ENCODE data around the gene PPP1R13L.

DNA sequence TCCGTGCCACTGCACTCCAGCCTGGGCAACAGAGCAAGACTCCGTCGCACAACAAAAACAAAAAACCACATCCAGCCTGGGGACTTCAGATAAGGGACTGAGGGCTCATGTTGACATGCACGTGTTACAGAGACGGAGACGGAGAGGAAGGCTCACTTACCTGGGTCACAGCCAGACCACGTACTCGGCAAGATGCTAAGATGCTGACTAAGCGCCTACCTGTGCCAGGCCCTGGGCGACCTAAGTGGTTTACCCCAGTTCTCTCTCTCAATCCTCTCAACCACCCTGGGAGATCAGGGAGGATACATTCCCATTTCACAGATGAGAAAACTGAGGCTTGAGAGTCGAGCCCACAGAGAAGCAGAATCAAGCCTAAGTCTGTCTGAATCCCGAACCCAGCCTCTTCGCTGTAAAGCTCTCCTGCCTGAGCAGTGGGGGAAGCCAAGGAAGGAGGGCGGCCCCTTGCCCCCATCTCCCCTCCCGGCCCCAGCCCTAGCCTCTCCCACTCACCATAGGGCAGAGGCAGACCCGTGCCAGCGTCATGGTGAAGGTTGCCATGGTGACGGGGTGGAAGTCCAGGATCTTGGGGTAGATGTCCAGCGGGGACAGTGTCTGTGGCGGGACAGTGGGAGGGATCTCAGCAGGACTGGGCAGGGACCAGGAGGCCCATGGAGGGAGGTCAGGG lies 48.0 kb downstream of the PPP1R13L start:
- TF ChIP-seq, protein P1, sequence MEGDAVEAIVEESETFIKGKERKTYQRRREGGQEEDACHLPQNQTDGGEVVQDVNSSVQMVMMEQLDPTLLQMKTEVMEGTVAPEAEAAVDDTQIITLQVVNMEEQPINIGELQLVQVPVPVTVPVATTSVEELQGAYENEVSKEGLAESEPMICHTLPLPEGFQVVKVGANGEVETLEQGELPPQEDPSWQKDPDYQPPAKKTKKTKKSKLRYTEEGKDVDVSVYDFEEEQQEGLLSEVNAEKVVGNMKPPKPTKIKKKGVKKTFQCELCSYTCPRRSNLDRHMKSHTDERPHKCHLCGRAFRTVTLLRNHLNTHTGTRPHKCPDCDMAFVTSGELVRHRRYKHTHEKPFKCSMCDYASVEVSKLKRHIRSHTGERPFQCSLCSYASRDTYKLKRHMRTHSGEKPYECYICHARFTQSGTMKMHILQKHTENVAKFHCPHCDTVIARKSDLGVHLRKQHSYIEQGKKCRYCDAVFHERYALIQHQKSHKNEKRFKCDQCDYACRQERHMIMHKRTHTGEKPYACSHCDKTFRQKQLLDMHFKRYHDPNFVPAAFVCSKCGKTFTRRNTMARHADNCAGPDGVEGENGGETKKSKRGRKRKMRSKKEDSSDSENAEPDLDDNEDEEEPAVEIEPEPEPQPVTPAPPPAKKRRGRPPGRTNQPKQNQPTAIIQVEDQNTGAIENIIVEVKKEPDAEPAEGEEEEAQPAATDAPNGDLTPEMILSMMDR (IDR thresholded peaks at IDR 0.05): no peak
- TF ChIP-seq EP300 (IDR thresholded peaks at IDR 0.05): no peak
- TF ChIP-seq POLR2A (IDR thresholded peaks at IDR 0.05): no peak

Data from suprapubic skin (tissue), 3 donors.